ENCODE data around the gene SFMBT1.

SFMBT1 gene

GRCh38 chr3:52890735-52891134 is 155.1 kb downstream of the SFMBT1 start:
- Histone ChIP-seq H3K27ac (ENCODE audit: low read depth, low read length) (no peak overlapping the region), H4K20me1 (ENCODE audit: low read depth, low read length) (no peaks in the 10 kb centered on the region), H3K9me2 (replicated peaks; ENCODE audit: insufficient read depth, low read length) (no peaks in the 10 kb centered on the region), H3K9ac (ENCODE audit: low read length) (no peak overlapping the region), H3K4me2 (ENCODE audit: low read depth, low read length, poor library complexity, severe bottlenecking) (no peak overlapping the region), H3K79me2 (ENCODE audit: insufficient read depth, low read length) (no peaks in the 10 kb centered on the region), H3F3A (ENCODE audit: insufficient read depth) (no peaks in the 10 kb centered on the region), H3K27me3 (ENCODE audit: low read length) (no peaks in the 10 kb centered on the region), H3K4me3 (ENCODE audit: insufficient read depth, low read length, poor library complexity, severe bottlenecking) (no peak overlapping the region), H3K9me3 (ENCODE audit: insufficient read depth, low read length) (no peaks in the 10 kb centered on the region), H2AFZ (ENCODE audit: low read depth, low read length, severe bottlenecking) (no peak overlapping the region), H3K36me3 (ENCODE audit: low read length) (no peaks in the 10 kb centered on the region)
- TF ChIP-seq CTCF (IDR thresholded peaks at IDR 0.05; ENCODE audit: insufficient read depth, low read length, poor library complexity, severe bottlenecking) (no peak), EZH2phosphoT487 (conservative IDR thresholded peaks at IDR 0.05; ENCODE audit: low read length) (no peak)

- TF ChIP-seq CTCF (IDR thresholded peaks at IDR 0.05; ENCODE audit: insufficient read depth, low read length, poor library complexity, severe bottlenecking) (no peak), EZH2phosphoT487 (conservative IDR thresholded peaks at IDR 0.05; ENCODE audit: low read length) (no peak)
- Histone ChIP-seq H3K36me3 (ENCODE audit: low read length) (no peaks in the 10 kb centered on the region), H3K4me2 (ENCODE audit: low read depth, low read length, poor library complexity, severe bottlenecking) (no peak overlapping the region), H3K9me3 (ENCODE audit: insufficient read depth, low read length) (no peaks in the 10 kb centered on the region; the same call in 1 of the 2 replicates), H3K27me3 (ENCODE audit: low read length) (no peaks in the 10 kb centered on the region), H2AFZ (ENCODE audit: low read depth, low read length, severe bottlenecking) (no peak overlapping the region), H3K4me3 (ENCODE audit: insufficient read depth, low read length, poor library complexity, severe bottlenecking) (no peak overlapping the region), H3K9ac (ENCODE audit: low read length) (no peak overlapping the region), H3K27ac (ENCODE audit: low read depth, low read length) (no peak overlapping the region), H3K79me2 (ENCODE audit: insufficient read depth, low read length) (no peaks in the 10 kb centered on the region), H4K20me1 (ENCODE audit: low read depth, low read length) (no peaks in the 10 kb centered on the region), H3K9me2 (replicated peaks; ENCODE audit: insufficient read depth, low read length) (no peaks in the 10 kb centered on the region), H3F3A (ENCODE audit: insufficient read depth) (no peaks in the 10 kb centered on the region)
Measured at GRCh38 chr3:52889901-52890300, 156.0 kb downstream of the SFMBT1 start.

- Histone ChIP-seq H3K4me2 (ENCODE audit: low read depth, low read length, poor library complexity, severe bottlenecking) (no peak overlapping the region), H3K36me3 (ENCODE audit: low read length) (no peaks in the 10 kb centered on the region), H3K27me3 (ENCODE audit: low read length) (no peaks in the 10 kb centered on the region), H4K20me1 (ENCODE audit: low read depth, low read length) (0 out of 2 replicates have a peak, but pooled peaks cover 4% of the 10 kb centered on the region), H3K9ac (ENCODE audit: low read length) (no peak overlapping the region), H3K27ac (ENCODE audit: low read depth, low read length) (no peak overlapping the region), H3K4me3 (ENCODE audit: insufficient read depth, low read length, poor library complexity, severe bottlenecking) (no peak overlapping the region), H2AFZ (ENCODE audit: low read depth, low read length, severe bottlenecking) (no peak overlapping the region), H3F3A (ENCODE audit: insufficient read depth) (no peaks in the 10 kb centered on the region), H3K9me3 (ENCODE audit: insufficient read depth, low read length) (no peaks in the 10 kb centered on the region; the same call in 1 of the 2 replicates), H3K9me2 (replicated peaks; ENCODE audit: insufficient read depth, low read length) (no peaks in the 10 kb centered on the region), H3K79me2 (ENCODE audit: insufficient read depth, low read length) (no peaks in the 10 kb centered on the region)
- TF ChIP-seq EZH2phosphoT487 (conservative IDR thresholded peaks at IDR 0.05; ENCODE audit: low read length) (no peak), CTCF (IDR thresholded peaks at IDR 0.05; ENCODE audit: insufficient read depth, low read length, poor library complexity, severe bottlenecking) (no peak)
Measured at GRCh38 chr3:52887166-52887565, 158.7 kb downstream of the SFMBT1 start.

Measured in SU-DHL-6 (cell line).